Activated CD4-positive, alpha-beta T cell treated with anti-CD3 and anti-CD28 coated beads, Interleukin-2, amount 50 U/mL, for 4 hours (primary cell): ENCODE data around the gene HOXB6.

Source experiments
- DNase-seq, 2 experiments: peaks; one replicate each; pipeline ENCODE4 v3.0.0-alpha.2; 2020

Gene HOXB6

GRCh38 chr17:48609033-48609432, 4.2 kb upstream of the HOXB6 start:
- DNase-seq, result no peak

- no peak for DNase-seq
Observed at GRCh38 chr17:48608494-48608834, 3.7 kb upstream of the HOXB6 start.

- no peak for DNase-seq
Observed at GRCh38 chr17:48606892-48607614, 2.3 kb upstream of the HOXB6 start.

DNA sequence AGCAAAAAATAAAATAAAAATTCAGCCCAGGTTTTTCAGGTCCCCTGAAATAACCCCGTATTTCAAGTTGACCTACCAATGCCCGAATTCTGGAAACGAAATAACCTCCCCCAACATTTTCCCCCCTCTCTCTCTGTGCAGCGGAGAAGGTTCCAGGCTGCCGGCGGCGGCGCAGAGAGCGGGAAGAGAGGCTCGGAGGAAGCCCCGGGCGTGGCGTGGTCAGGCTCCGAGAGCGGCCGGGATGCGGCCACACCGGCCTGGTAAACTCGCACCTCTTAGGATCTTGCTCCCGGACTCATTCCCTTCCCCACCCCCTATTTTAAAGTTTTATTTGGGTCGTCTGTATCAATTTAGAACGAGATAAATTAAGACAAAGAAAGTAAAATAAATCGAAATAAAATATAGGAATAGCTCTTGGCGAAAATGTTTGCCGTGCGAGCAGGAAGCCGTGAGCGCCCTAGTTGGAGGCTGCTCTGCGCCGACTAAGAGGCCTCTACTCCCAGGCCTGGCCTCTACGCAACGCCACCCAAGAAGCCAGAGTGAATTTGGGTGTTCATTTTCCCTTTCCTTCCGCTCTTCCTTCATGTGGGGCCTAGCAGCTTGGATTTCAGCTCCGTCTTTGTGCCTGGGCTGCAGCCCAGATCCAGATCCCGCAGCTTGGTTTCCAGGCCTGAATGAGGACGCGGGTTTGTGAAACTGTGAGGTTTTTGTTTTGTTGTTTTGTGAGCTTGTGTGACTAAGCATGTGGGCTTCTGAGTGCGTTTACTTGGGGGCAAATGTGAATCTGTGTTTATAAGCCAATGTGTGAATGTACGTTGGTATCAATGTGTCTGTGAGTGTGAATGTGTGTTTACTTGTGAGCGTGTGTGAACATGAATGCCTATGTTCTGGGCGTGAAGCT, 1.5 kb upstream of the HOXB6 start:
- no peak for DNase-seq

- no peak for DNase-seq
Observed at GRCh38 chr17:48605409-48605919, 678 bp upstream of the HOXB6 start.

DNA sequence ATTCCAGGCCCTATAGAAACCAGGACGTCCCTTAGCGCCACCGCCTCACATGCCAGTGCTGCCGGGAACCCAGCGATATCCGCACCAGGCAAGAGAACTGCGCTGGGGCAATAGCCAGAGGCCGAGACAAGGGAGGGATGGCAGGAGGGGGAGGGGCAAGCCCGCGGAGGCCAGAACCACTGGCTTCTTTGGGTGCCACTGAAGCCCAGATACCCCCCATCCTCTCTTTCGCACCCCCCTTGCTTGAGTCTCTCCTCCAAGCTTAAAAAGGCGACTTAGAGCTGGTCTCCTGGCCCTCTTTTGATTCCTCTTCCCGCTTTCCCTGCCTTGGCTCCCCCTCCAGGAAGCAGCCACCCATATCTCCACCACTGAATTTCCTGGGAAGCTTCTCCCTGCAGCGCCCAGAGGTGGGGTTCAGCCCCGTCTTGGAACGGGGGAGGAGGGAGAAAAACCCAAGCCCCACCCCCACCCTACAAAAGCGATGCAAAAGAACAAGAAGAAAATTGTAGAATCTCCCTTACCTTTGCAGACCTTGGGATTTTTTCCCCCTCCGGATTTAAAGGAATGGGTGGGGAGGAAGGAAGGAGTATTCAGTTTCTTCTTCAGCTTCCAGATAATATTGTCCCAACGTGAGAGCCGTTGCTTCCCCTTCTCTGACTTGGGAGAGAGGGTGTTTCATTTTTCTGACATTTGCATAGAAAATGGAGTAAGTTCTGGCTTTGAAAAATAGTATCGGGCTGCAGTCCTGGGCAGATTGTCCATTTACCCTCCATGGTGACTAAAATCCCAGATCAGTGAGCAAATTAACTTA, 622 bp downstream of the HOXB6 start:
- DNase-seq, result no peak

GRCh38 chr17:48601539-48602425, 3.0 kb downstream of the HOXB6 start:
- no peak for DNase-seq

- no peak for DNase-seq
Observed at GRCh38 chr17:48601207-48601538, 3.6 kb downstream of the HOXB6 start.

DNA sequence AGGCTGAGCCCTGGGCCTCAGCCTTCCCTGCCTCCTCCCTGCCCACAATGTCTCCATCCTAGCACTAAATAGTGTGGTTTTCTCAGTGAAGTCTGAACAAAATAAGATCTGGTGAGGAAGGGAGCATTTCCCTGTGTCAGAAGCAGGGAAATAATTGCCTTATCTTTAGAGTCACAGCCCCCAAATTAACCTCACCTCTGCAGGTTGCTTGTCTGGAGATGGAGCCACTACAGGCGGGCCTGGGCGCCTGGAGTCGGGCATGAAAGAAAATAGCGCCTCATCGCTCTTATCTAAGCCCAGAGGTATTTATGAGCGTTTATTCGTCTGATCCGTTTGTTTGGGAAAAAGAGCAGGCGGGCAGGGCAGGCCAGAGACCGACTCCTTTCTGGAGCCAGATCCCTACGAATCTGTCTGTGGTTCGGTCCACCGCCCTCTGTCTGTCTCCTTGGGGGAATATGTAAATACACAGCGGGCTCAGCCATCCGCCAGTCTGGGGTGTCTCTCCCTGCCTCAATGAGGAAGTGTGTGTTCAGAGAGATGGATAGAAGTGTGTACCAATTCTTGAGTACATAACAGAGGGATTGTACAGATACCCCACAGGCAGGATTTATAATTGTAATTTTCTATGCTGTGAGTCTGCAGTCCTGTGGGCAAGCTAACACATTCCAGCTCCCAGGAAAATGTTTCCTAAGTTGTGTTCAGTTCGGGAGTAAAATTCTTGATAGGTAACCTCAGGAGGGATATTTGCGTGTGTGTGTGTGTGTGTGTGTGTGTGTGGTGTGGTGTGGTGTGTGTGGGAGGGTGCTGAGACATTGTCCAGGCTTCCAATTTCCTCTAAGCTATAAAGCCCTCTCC, 4.3 kb downstream of the HOXB6 start:
- no peak for DNase-seq

DNA sequence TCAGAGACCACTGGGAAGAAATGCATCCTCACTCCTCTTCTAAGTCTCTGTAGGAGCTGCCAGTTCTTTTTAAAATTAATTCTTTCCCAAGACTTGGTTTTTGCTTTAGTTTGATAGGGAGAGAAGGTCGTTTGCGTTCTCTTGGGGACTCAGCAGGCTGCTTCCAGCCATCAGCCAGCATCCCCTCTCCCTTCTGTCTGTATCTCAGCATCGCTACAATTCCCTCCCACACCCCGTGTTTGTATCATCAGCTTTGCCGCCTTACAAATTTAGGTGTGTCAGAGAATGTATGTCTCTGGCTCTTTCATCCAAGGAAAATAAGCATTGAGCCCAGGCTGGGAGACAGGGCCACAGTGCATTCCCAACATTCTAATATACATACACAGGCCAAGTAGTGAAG, 5.4 kb downstream of the HOXB6 start:
- no peak for DNase-seq

DNA sequence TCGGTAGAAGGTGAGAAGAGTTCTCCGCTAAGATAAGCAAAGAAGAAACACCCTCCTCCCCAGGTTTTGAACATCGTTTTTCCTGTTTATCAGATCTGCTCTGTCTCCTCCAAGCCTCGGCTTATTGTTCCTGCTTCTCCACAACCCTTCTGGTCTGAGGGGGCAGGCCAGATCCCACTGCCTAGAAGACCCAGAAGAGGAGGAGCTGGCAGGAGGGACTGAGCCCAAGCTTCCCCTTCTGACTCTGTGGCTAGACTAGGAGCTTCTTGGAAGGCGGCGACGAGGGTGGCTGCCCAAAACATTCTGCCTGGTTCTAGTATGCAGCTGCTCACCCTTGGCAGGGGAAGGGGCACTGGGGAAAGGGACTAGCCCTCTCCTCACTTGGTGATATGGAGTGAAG, 6.0 kb downstream of the HOXB6 start:
- no peak for DNase-seq

GRCh38 chr17:48597778-48598631, 6.8 kb downstream of the HOXB6 start:
- no peak for DNase-seq

DNA sequence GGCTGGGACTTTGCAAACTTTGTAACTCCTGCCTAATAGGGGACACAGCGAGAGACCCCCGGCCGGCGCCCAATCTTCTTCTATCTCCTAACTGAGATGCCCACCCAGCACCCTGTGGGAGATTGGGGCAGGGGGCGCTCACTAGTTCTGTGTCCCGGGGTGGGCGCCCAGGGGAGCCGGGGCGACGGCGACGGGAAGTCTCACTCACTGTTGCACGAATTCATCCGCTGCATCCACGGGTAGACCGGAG, 7.3 kb downstream of the HOXB6 start:
- no peak for DNase-seq

DNA sequence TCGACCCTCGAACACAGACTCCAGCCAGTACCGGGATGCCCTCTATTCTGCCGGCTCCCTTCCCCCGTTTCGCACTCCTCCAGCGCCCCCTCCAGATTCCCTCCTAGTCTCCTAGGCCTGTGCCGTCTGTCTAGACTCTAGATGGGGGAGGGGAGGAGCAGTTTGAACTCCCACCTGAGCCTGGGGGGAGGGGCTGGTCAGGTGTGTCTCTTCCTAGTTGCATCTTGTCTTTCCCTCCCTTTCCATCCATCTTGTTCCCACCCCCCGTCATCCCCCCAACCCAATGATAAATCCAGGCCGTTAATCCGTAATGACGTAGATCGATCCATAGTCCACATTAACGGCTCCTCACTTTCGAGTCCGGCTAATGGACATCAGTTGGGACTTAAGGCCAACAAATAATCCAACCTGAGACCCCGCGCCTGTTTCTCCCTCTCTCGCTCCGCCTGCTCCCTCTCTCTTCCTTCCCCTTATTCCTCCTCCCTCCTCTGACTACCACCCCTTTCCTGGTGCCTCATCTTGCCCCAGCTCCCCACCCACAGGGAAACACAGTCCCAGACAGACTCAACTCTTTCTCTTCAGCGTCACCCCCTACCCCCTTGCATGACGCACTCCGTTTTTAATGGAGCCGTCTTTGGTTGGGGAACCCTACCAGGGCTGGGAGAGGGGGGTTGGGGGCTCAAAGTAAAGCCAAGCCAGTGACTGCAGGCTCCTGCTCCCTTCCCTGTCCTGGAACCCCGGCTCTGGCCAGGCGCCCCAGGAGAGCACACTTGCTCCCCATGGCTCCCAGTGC, 7.9 kb downstream of the HOXB6 start:
- DNase-seq, result no peak

- peak in 1 of 2 experiments; percentile 45 for DNase-seq
Observed at GRCh38 chr17:48596000-48596734, 8.6 kb downstream of the HOXB6 start.

DNA sequence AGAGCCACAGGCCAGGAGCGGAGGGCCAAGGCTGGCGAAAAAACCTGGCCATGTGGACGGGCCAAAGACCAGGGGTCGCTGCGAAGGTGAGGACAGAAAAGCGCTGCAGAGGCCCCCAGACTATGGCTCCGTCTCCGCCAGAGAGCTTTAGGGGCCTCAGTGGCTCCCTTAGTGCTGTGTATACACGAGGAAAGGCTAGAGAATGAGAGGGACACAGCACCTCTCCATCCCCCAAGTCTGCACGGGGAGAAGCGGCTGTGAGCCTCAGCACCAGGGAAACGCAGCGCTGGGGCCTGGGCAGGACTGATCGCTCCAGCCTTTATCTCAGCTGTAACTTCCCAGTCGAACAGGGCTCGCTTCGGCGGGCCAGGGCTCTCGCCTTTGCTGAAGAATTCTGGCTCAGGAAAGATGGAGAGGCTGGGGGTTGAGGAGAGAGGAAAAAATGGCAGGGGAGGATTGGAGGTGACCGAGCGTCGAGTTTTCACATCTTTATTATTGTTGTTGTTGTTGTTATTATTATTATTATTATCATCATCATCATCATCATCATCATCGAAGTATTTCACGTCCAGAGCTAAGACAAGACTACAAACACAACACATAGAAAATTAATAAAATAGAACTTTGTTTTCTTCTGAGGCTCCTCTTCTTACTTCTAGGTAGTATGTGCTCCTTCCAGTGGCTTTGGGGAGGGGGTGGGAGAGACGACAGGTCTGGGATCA, 9.3 kb downstream of the HOXB6 start:
- DNase-seq, result no peak

- DNase-seq, result no peak
Observed at GRCh38 chr17:48594538-48595277, 10.1 kb downstream of the HOXB6 start.
